Endometrial microvascular endothelial cells (primary cell): ENCODE results near the gene PPP1R12C. TPM values are rescaled to one million over a fixed set of nuclear protein-coding genes. Genes with fewer than 3 reads are reported as not detected.
"Not testable (repeated sequence)": the region's sequence is repeated elsewhere in the genome, so short reads cannot be mapped to it uniquely, and the experiment has no call there.

Experiments used
- in situ Hi-C: cut with HindIII; loops from 2 replicates; pipeline ENCODE4 v1.10.0; 2017; ENCODE audit warnings: low sequenced_read_pairs, low pct_unique_long_range_greater_than_20kb; ENCODE audit errors: inconsistent ontology term
- total RNA-seq: library from RNA; depleted of rRNA; stranded (reverse); fragments of >200 nt; gene quantifications from one replicate; pipeline ENCODE4 v1.2.3, GENCODE V29; 2015; ENCODE audit errors: inconsistent ontology term

The PPP1R12C gene
- total RNA-seq, 1 donor from 2014 or later, result 81.4 TPM

- in situ Hi-C loops, result no loop called here
These were observed 54.0 kb downstream of the PPP1R12C start for GRCh38 chr19:55063492-55063843.

DNA sequence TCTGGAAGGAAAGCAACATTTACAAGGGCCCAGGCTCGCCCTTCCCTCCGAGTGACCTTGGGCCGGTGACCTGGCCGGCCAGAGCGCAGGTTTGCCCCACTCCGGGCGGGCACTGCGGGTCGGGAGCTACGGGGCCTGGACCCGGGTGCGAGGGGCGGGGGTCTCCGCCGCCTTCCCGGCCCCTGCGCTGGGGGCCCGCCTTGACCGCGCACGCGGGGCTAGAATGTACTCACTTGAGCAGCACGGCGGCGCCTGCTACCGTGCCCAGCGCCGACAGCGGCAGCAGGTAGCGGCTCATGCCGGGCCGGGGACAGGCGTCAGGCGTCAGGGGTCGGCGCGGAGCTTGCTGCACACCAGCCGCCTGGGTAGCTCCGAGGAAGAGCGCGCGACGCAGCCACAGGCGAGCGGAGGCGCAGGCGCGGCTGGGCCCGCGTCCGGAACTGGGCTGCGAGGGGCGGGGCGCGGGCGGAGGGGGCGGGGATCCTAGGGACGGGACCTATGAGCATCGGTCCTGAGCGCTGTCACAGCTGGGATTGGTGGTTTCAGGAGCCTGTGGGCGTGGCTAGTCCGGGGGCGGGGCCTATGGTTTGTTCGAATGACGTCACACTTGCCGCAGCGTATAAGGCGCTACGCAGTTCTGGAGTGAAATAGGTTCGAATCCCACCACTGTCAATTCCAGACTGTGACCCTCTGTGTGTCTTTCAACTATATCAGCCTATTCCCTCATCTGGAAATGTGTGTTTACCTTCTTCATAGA, 54.5 kb downstream of the PPP1R12C start, which contains the start of gene RDH13:
TSS of gene RDH13 (minus strand) at position 414 of the 757 bp plus-strand sequence. CDS start at position 298, 116 bp downstream.
- in situ Hi-C loops, result no loop called here

DNA sequence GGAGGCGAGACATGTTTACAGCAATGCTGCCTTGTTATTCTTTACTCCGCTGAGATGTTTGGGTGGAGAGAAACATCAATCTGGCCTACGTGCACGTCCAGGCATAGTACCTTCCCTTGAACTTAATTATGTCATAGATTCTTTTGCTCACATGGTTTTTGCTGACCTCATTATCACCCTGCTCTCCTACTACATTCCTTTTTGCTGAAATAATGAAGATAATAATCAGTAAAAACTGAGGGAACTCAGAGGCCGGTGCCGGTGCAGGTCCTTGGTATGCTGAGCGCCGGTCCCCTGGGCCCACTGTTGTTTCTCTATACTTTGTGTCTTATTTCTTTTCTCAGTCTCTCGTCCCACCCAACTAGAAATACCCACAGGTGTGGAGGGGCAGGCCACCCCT, 57.1 kb downstream of the PPP1R12C start:
- in situ Hi-C loops, result not testable (repeated sequence)

DNA sequence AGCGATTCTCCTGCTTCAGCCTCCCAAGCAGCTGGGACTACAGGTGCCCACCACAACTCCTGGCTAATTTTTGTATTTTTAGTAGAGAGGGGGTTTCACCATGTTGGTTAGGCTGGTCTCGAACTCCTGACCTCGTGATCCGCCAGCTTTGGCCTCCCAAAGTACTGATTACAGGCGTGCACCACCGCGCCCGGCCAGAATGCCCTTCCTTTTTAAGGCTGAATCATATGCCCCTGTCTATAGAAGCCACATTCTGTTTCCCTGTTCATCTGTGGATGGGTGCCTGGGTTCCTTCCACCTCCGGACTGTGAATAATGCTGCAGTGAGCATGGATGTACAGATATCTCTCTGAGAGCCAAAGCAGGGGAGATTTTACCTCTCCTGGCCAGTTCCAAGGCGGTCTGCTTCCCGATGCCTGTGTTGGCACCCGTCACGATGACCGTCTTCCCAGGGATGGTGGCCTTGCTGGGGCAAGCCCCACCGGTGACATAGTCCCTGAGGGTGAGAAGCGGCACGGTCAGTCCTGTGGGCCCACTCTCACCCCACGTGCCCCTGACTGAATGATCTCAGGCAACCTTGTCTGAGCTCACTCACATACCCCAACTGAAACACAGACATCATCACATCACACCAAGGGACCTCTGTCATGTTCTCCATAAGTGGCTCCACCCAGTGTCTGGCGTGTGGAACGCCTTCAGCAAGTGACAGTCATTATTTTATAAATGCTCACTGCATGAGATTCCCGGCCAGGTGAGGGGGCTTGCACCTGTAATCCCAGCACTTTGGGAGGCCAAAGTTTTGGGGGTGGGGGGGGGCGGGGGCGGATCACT, 58.4 kb downstream of the PPP1R12C start:
- in situ Hi-C loops, result no loop called here

DNA sequence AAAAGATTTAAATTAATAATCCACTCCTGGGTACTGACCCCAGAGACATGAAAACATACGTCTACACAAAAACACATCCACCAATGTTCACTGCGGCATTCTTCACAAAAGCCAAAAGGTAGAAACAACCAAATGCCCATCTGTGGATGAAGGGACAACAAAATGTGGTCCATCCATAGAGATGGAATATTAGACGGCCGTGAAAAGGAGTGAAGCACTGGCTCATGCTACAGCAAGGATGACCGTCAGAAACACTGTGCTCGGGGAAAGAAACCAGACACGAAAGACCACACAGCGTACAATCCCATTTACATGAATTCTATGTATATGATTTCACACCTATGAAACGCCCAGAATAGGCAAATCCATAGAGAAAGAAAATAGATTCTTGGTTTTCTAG, 60.6 kb downstream of the PPP1R12C start:
- in situ Hi-C loops, result no loop called here

DNA sequence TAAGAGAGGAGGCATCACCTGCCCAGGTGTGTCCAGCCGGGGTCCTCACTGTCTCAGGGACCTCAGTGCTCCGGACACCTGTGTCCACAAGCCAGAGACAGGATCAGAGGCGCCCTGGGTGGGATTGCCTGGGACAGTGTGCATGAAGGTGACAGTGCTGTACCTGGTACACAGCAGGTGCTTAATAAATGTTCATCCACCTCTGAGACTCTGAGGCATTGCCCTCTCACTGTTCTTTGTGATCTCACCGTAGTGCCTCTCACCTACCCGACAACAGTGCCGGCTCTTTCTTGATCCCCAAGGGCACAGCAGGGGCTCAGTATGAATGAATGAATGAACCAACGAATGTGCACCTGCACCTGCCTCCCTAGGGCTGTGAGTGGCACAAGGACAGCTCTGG, 63.7 kb downstream of the PPP1R12C start:
- in situ Hi-C loops, result no loop called here

DNA sequence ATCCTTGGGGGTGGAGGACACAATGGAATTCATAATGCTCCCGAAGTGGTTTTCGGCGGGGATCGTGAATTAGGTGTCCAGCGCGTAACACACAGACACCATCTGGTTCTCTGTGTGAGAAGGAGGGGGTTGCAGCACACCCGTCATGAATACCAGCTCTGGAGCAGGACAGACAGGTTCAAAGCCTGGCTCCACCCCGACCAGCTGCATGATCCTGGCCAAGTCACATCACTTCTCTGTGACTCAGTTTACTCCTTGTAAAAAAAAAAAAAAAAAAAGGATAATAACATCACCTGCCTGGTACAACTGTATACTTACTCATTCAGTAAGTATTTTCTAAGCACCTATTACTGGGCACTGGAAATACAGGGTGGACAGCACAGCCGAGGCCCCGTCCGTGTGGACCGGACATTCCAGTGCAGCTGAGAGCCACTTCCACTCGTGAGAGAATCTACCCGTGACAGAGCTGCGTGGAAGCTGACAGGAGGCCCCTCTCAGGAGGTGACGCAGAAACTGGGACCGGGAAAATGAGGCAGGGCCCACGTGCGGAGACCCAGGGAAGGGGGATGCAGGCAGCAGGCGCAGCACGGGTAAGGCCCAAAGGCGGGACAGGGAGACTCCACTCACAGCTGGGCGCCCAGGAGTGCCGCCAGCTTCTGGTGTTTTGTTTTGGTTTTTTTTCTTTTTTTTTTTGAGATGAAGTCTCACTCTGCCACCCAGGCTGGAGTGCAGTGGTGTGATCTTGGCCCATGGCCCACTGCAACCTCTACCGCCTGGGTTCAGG, 66.5 kb downstream of the PPP1R12C start:
- in situ Hi-C loops, result no loop called here

GRCh38 chr19:55048446-55048845, 69.0 kb downstream of the PPP1R12C start:
- in situ Hi-C loops, result no loop called here

DNA sequence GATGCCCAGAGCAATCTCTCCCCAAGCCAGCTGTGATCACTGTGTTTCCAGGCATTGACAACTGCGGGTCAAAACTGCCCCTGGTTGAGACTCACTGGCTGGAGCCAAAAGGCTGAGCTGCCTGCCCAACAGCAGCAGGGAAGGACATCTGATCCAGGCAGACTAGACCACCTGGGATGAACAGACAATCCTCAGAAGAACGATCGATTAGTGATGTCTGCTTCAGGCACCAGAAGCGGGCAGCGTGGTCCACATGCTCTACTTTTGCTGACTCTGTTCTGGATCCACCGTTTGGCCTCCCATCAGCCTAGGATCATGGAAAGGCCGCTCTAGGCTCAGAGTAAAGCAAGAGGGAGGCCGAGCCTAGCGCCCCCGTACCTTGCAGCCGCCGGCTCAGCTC, 69.5 kb downstream of the PPP1R12C start:
- in situ Hi-C loops, result no loop called here

DNA sequence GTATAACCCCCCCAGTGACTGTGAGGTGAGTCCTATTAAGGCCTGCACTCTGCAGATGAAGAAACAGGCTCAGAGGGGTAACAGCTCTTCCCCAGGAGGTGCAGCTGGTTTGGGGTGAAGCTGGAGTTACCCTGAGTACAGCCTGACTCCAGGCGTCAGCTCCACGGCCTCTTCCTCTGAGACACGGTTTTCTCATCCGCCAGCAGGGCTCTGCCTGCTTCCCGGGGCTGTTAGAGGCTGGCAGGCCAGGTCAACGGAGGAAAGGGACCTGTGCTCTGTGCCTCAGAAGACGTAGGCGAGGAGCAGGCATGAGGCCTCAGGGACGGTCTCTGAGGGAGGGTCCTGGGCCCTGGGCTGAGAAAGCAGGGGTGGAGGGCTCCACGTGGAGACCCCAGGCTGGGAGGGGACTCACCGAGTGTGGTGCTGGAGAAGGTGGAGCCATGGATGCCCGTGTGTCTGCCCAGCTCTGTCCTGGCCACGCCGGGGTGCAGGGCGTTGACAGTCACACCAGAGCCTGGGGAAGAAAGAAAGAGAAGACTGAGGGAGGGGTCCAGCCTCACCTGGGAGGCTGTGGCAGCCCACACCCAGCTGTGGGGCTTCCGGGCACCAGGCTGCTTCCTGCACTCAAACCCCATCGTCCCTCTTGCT, 70.3 kb downstream of the PPP1R12C start:
- in situ Hi-C loops, result no loop called here

DNA sequence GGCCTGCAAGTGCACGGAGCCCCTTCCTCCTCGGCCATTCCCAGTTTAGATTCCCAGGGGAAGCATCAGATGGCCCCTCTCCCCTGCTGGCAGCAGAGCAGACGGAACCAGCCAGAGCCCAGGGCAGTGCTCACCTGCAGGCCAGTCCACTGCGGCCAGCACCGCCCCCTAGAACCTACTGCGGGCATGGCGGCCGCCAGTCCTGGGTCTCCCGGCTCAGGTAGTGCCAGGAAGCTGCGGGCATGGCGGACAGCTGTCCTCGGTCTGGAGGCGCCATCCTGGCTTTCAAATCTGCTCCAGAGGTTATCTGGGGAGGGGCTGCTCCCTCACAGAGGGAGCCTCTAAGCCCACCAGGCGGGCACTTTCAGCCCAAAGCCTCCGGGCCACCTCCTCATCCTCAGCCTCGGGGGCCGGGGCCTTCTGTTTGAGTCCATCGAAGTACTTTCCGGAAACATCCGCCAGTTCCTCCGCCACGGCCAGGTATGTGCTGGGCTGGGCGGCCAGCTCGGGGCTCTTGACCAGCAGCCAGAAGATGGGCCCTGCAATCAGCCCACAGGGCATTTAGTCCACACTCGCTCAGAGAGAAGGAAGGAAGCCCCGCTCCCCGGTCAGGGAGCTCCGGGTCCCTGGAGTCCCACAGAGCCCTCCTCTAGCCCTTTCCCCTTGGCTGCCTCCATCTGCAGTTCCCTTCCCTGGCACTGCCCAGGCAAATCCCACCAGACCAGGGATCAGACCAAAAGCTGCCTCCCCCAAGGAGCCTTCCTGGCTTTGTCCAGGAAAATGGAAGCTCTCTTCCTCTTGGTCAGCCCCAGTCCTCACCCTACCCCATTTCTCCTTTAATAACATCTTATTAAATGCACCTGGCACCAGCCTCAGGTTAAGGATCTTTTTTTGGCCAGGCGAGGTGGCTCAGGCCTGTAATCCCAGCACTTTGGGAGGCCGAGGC, 72.4 kb downstream of the PPP1R12C start:
- in situ Hi-C loops, result no loop called here

GRCh38 chr19:55044286-55044685, 73.2 kb downstream of the PPP1R12C start:
- in situ Hi-C loops, result no loop called here

DNA sequence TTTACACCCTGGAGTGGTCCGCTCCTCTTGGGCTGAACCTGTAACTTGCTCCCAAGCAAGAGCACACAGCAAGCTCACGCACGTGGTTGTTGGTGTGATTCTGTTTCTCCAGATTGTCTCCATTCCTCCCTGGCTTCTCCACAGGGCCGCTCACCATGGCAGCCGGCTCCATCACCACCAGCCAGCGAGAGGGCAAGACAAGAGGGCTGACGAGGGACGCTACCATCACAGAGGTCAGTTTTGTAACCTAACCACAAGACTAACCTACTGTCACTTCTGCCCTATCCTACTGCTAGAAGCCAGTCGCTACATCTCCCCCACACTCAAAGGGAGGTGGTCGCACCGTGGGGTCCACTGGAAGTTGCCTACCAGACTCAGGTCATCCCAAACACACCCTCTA, 74.7 kb downstream of the PPP1R12C start:
- in situ Hi-C loops, result no loop called here

GRCh38 chr19:55042344-55042678, 75.1 kb downstream of the PPP1R12C start:
- in situ Hi-C loops, result no loop called here

DNA sequence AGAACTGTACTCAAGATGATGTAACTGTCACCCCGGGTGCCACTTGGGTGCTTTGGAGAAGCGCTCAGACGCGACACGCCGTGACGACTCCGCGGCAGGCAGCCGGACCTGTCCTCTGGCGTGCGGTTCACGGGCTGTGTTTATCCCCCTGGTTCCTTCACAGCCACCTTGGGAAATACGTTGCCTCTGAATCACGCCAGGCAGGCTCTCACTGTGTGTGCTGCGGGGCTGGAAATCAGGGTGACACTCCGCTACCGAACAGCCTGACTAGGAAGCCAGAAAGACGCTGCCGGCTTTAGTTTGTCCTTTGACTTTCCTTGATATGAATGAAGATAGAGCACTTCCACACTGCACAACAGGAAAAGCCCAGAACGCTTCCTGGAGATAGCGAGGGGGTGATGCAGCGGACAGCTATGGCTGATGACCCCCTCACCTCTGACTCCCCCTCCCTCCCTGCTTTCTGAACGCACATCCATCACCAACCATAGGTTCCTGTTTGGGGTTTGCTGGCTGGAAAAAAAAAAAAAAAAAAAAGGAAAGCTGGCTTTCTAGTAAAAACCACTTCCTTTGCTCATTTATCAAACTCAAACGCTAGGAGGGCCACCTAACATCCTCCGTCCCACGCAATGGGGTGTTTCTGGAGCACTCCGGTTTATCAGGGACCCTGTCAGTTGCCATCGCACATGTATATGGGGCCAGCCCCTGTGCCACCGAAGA, 75.7 kb downstream of the PPP1R12C start:
- in situ Hi-C loops, result no loop called here

GRCh38 chr19:55041244-55041626, 76.2 kb downstream of the PPP1R12C start:
- in situ Hi-C loops, result no loop called here
